GM15510 (cell line): Measurements from ENCODE around the gene TNIK.

Experiments used
- POLR2A ChIP-seq: IDR thresholded peaks from 3 replicates; pipeline ENCODE4 v1.6.1; 2011; ENCODE audit warnings: borderline replicate concordance; ENCODE audit not compliant: insufficient read length; ENCODE audit errors: extremely low read depth

Gene TNIK

DNA sequence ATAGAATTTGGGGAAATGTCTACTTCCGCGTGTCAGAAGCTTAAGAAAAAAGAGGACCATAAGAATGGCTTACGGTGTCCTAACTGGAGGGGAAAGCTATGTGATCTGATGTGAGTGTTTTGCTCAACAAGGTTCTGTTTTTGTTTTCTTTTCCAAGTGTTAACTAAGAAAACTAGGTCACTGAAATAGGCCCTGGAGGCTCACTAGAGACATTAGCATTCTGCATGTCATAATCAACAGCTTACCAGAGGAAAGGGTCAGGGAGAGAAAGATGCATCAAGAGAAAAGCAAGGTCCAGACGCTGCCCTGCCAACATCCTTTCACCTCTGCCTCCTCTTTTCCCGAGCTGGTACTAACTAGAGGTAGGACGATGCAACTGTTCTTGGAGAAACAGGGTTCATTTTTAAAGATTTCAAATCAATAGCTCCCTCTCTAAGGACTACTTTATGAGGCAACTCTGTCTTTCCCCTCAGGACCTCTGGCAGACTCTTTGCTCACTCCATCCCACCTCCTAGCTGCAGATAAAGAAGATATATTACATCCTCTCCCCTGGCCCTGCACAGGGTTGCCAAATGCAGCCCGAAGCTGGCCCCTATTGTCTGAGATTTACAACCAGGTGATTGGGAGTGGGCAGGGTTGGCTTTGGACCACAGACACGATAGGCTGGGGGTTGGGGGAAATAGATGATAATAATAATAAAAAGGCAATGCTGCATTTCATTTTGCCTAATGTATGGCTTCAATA, 223.8 kb downstream of the TNIK start:
- no peak for TF ChIP-seq POLR2A

- TF ChIP-seq POLR2A, result no peak
Observed at GRCh38 chr3:171234298-171235010, 225.8 kb downstream of the TNIK start.

DNA sequence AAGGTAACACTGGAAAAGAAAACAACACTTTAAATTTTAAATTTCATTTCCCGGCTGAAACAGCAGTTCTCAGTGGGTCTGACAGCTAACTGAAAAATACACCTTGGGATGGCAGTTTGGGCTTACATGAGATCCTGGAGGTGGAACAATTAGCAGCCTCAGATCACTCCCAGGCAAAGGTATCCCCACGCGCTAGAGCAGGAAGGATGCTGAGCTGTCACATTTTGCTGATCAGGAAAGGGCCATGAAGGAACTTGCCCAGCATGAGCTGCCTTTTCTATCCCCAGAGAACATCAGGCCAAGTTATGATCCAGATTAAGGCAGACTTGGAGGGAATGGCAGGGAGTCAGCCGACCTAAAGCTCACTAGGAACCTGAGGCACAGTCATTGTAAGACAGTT, 228.8 kb downstream of the TNIK start:
- no peak for TF ChIP-seq POLR2A

DNA sequence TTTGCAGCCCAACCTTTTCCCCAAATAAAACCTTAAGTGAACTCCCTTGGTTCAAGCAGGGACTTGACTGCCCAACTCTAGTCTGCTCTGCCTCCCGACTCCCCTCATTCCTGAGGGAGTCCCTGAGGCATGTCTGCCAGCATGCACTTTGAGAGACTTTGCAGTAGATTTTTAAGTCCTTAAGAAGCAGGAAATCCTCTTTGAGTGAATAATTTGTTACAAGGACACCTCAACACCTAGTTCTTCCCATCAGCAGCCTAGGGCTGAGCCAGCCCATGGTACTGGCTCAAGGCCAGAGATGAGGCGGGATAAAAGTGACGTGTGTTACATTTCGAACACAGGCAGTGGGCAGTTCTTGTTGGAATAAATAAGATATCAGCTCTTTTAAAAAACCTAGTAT, 229.3 kb downstream of the TNIK start:
- no peak for TF ChIP-seq POLR2A

- no peak for TF ChIP-seq POLR2A
Observed at GRCh38 chr3:171229173-171229572, 231.0 kb downstream of the TNIK start.

DNA sequence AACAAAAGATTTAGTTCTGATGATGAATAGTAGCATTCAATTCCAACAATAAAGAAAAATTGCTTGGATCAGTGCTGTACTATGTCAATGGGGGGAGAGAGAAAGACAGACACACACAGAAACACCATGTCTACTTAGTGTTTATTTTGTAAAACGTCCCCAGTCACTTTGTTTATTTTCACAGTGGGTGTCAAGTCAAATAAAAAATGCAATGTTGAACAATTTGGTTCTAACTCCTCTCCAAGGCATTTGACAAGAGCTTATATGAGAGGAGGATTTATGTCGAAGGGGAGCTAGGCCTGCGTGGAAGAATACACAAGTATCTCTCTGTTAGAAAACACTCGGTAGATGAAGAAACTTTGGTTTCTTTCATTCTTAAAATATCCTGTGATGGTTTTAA, 232.0 kb downstream of the TNIK start:
- no peak for TF ChIP-seq POLR2A

DNA sequence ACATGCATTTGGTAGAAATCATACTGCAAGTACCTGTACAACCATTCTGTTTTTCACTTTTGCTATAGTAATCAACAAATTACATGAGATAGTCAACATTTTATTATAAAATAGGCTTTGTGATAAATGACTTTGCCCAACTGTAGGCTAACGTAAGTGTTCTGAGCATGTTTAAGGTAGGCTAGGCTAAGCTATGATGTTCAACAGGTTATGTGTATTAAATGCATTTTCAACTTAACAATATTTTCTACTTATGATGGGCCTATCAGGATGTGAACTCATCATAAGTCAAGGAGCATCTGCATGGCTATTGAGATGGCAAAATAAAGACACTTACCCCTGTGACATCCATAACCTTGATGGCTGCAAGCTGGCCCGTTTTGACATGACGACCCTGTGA, 232.4 kb downstream of the TNIK start:
- no peak for TF ChIP-seq POLR2A

GRCh38 chr3:171227359-171227758, 232.8 kb downstream of the TNIK start:
- no peak for TF ChIP-seq POLR2A

DNA sequence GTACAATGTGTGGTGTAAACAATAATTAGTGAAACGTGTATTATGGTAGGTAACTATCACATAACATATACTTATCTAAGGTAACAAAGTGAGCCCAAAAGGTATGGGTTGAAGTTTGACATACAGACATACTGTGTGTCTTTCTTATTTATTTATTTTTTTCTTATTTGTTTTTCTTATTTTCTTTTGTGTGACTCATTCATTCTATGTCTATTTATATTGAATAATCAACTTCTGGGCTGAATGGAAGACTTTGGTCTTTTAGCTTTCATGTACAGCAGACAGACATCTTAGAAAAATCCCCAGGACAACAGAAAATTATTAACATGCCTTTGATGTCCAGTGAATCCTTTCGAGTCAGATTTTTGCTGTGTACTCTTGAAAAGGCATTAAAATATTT, 233.4 kb downstream of the TNIK start:
- no peak for TF ChIP-seq POLR2A

DNA sequence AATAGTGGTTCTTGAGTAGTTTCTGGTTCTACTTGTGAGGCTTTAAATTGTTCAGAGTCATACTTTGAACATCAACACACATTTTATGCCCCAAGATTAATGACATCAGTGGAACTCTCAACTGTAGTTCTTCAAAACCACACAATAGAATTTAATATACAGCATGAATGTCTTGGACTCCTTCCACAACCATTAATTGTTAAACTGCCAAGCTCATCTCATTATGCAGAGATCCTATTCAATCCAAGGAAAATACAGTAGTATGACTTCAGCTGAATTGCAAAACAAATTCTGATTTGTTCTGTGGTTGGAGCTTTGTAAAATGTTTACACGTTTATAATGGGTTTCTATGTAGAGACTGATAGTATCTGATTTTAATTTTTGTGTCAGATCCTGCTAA, 234.5 kb downstream of the TNIK start:
- no peak for TF ChIP-seq POLR2A

DNA sequence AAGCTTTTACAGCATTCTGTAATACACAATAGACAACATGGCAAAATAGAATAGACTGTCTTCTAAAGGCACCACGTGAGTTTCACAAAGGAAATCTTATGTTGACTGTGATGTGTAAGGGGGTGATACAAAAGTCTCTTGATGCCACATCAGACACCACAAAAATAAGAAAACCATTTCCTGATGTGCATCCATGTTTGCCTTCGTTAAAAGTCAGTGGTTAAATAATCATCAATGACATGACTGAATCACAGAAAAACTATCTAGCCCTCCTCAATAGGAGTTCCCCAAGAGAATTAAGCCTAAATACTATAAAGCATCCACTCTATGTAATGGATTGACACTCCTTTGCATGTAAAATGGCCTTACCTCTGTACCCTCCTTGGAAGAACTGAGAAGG, 235.0 kb downstream of the TNIK start:
- no peak for TF ChIP-seq POLR2A

DNA sequence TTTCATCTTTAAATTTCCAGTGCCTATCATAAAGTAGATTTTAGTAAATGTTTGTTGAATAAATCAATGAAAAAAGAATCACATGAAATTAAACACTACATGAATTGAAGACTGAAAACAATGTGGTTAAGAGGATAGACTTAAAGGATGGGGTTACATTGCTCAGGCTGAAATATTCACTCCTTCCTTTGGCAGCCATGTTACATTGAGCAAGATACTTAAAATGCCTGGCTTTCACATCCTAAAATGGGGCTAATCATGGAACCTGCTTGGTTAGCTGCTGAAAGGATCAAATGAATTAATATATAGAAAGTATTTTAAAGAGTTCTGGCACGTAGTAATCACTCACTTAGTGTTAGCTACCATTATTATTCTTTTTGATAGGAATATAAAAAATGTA, 236.8 kb downstream of the TNIK start:
- TF ChIP-seq POLR2A, result no peak

- TF ChIP-seq POLR2A, result no peak
Observed at GRCh38 chr3:171222995-171223394, 237.2 kb downstream of the TNIK start.

- no peak for TF ChIP-seq POLR2A
Observed at GRCh38 chr3:171221597-171221996, 238.6 kb downstream of the TNIK start.

GRCh38 chr3:171221104-171221503, 239.1 kb downstream of the TNIK start:
- TF ChIP-seq POLR2A, result no peak

GRCh38 chr3:171219258-171219657, 240.9 kb downstream of the TNIK start:
- TF ChIP-seq POLR2A, result no peak
